ENCODE data around the gene MRPL23.

- no peak for TF ChIP-seq TAF1 (IDR thresholded peaks at IDR 0.05; ENCODE audit: borderline replicate concordance, insufficient read depth, low read length)
- TF ChIP-seq SIN3A (IDR thresholded peaks at IDR 0.05; ENCODE audit: borderline replicate concordance, insufficient read depth, low read length): no peak
- peak; percentile 65 for TF ChIP-seq POLR2AphosphoS5 (IDR thresholded peaks at IDR 0.05; ENCODE audit: low read depth, low read length)
- TF ChIP-seq, protein P1, sequence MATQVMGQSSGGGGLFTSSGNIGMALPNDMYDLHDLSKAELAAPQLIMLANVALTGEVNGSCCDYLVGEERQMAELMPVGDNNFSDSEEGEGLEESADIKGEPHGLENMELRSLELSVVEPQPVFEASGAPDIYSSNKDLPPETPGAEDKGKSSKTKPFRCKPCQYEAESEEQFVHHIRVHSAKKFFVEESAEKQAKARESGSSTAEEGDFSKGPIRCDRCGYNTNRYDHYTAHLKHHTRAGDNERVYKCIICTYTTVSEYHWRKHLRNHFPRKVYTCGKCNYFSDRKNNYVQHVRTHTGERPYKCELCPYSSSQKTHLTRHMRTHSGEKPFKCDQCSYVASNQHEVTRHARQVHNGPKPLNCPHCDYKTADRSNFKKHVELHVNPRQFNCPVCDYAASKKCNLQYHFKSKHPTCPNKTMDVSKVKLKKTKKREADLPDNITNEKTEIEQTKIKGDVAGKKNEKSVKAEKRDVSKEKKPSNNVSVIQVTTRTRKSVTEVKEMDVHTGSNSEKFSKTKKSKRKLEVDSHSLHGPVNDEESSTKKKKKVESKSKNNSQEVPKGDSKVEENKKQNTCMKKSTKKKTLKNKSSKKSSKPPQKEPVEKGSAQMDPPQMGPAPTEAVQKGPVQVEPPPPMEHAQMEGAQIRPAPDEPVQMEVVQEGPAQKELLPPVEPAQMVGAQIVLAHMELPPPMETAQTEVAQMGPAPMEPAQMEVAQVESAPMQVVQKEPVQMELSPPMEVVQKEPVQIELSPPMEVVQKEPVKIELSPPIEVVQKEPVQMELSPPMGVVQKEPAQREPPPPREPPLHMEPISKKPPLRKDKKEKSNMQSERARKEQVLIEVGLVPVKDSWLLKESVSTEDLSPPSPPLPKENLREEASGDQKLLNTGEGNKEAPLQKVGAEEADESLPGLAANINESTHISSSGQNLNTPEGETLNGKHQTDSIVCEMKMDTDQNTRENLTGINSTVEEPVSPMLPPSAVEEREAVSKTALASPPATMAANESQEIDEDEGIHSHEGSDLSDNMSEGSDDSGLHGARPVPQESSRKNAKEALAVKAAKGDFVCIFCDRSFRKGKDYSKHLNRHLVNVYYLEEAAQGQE (IDR thresholded peaks at IDR 0.05; ENCODE audit: insufficient read depth in 1 of 2, low read depth in 2 of 2, low read length in 2 of 2): no peak
- no peak for TF ChIP-seq FOXP2 (optimal IDR thresholded peaks at IDR 0.05; ENCODE audit: borderline replicate concordance, extremely low read depth, extremely low read length, insufficient read depth)
Measured at GRCh38 chr11:1916132-1916985, 30.8 kb upstream of the MRPL23 start.
